Activated CD4-positive, alpha-beta T cell treated with anti-CD3 and anti-CD28 coated beads for 1 hour (primary cell): ENCODE results near the gene PHKG2.

Source experiments
- DNase-seq: peaks from one replicate; pipeline ENCODE4 v3.0.0-alpha.2; 2020

Gene PHKG2

GRCh38 chr16:30758988-30759491, 10.8 kb downstream of the PHKG2 start:
- DNase-seq: no peak

- DNase-seq: no peak
Measured at GRCh38 chr16:30760001-30760559, 11.9 kb downstream of the PHKG2 start.

- no peak for DNase-seq
Measured at GRCh38 chr16:30760577-30761426, 12.6 kb downstream of the PHKG2 start.

GRCh38 chr16:30761427-30761927, 13.3 kb downstream of the PHKG2 start:
- peak; percentile 13 for DNase-seq

GRCh38 chr16:30761928-30762902, 14.0 kb downstream of the PHKG2 start, which contains the start of the genes CFAP119 and RNF40:
CFAP119 (minus strand) TSS chr16:30762062; CDS start chr16:30761748, 314 bp downstream.
RNF40 (plus strand) TSS chr16:30762322; CDS start chr16:30762546, 224 bp downstream.
- peak; percentile 80 for DNase-seq

- no peak for DNase-seq
Measured at GRCh38 chr16:30762991-30763725, 14.9 kb downstream of the PHKG2 start.

GRCh38 chr16:30764086-30764485, 15.9 kb downstream of the PHKG2 start:
- DNase-seq: no peak

GRCh38 chr16:30764816-30765465, 16.7 kb downstream of the PHKG2 start:
- DNase-seq: no peak

- DNase-seq: no peak
Measured at GRCh38 chr16:30766206-30766932, 18.1 kb downstream of the PHKG2 start.

- no peak for DNase-seq
Measured at GRCh38 chr16:30766933-30767284, 18.7 kb downstream of the PHKG2 start.

- DNase-seq: no peak
Measured at GRCh38 chr16:30767767-30768465, 19.7 kb downstream of the PHKG2 start.

- DNase-seq: no peak
Measured at GRCh38 chr16:30768583-30769181, 20.5 kb downstream of the PHKG2 start.

GRCh38 chr16:30769379-30770089, 21.3 kb downstream of the PHKG2 start:
- DNase-seq: no peak

- no peak for DNase-seq
Measured at GRCh38 chr16:30771726-30772125, 23.5 kb downstream of the PHKG2 start.

- no peak for DNase-seq
Measured at GRCh38 chr16:30773826-30774225, 25.6 kb downstream of the PHKG2 start.

- DNase-seq: no peak
Measured at GRCh38 chr16:30774367-30775130, 26.3 kb downstream of the PHKG2 start.

GRCh38 chr16:30775131-30775391, 26.8 kb downstream of the PHKG2 start:
- DNase-seq: no peak

- DNase-seq: peak; percentile 38
Measured at GRCh38 chr16:30775392-30776188, 27.4 kb downstream of the PHKG2 start.
